Activated naive CD4-positive, alpha-beta T cell treated with anti-CD3 and anti-CD28 coated beads, Interleukin-2, amount 50 U/mL, for 72 hours (primary cell): ENCODE data around the gene ZFP36L2. TPM values are rescaled to one million over a fixed set of nuclear protein-coding genes. Genes with fewer than 3 reads are reported as not detected.
A peak's percentile ranks its signal among the peaks of the same experiment; 100 is the strongest.

Experiments
- ATAC-seq, 2 donors: fragments of 150-1000 bp; cut with Tn5 transposase; 2 replicates each; pipeline ENCODE4 v1.10.0; 2021; ENCODE audit warnings: mild to moderate bottlenecking in 2 of 2, moderate library complexity in 2 of 2
- DNase-seq, 2 donors: peaks; one replicate each; pipeline ENCODE4 v3.0.0; 2021 to 2022; ENCODE audit warnings: low spot score in 2 of 2
- H3K27ac Mint-ChIP-seq, 2 donors: one replicate each; pipeline ENCODE4 v1.8.0; 2022; ENCODE audit warnings: mild to moderate bottlenecking in 2 of 2, mixed read lengths in 2 of 2
- H3K36me3 Mint-ChIP-seq, 2 donors: one replicate each; pipeline ENCODE4 v1.8.0; 2022; ENCODE audit warnings: mixed read lengths in 2 of 2
- H3K9me3 Mint-ChIP-seq, 2 donors: one replicate each; pipeline ENCODE4 v1.8.0; 2022; ENCODE audit warnings: mixed read lengths in 2 of 2
- total RNA-seq, 2 donors: library from RNA; stranded (reverse); gene quantifications; one replicate each; pipeline ENCODE4 v1.2.3, GENCODE V29; 2022

The ZFP36L2 gene, protein sequence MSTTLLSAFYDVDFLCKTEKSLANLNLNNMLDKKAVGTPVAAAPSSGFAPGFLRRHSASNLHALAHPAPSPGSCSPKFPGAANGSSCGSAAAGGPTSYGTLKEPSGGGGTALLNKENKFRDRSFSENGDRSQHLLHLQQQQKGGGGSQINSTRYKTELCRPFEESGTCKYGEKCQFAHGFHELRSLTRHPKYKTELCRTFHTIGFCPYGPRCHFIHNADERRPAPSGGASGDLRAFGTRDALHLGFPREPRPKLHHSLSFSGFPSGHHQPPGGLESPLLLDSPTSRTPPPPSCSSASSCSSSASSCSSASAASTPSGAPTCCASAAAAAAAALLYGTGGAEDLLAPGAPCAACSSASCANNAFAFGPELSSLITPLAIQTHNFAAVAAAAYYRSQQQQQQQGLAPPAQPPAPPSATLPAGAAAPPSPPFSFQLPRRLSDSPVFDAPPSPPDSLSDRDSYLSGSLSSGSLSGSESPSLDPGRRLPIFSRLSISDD
- 10 to 100 TPM; 27.3 to 70.4 TPM for total RNA-seq

DNA sequence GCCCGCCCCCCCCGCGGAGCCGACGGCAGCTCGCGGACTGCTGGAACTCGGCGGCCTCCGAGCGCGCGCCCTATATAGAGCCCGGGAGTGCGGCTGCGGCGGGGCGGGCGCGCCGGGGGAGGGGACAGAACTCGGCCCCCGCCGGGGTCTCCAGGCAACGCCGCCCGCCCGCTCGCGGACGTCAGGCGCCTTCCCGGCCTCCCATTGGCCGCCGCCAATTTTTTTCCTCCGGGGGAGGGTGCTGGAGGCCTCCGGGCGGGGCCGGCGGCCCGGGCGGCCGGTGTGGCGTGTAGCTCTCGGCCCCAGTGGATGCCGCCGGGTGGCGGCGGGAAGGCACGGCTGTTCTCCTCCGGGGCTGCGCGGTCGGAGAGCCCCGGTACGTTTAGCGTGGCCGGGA is at the start of gene ZFP36L2:
ZFP36L2 (minus strand) TSS at position 49 of the 397 bp plus-strand sequence. CDS start 291 bp downstream, outside the sequence.
- ATAC-seq (peak; percentile 69 to 78), DNase-seq (peak; percentile 95 to 97)
- H3K9me3 Mint-ChIP-seq: no peaks in the 10 kb centered on the region
- H3K36me3 Mint-ChIP-seq: peaks cover 26 to 28% of the 10 kb centered on the region in 2 donors
- H3K27ac Mint-ChIP-seq: peak within 1 kb of the TSS; percentile 88 to 93

DNA sequence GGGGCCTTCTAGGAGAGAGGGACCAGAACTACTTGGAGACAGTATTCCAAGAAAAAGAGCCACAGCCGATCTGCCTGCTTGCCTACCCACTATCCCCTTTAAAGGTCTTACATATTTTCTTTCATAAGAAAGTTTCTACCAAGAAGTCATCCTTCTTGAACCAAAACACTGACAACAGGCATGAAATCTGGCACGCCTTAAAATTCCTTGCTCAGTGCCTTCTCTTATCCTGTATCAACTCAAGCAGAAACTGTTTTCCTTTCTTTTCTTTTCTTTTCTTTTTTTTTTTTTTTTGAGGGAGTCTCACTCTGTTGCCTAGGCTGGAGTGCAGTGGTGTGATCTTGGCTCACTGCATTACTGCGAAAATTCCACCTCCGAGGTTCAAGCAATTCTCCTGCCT is 48.3 kb upstream of the ZFP36L2 start:
- no peak for ATAC-seq
- no peaks in the 10 kb centered on the region for H3K9me3 Mint-ChIP-seq
- H3K36me3 Mint-ChIP-seq: no peaks in the 10 kb centered on the region
- DNase-seq: no peak
- no peak overlapping the region for H3K27ac Mint-ChIP-seq

DNA sequence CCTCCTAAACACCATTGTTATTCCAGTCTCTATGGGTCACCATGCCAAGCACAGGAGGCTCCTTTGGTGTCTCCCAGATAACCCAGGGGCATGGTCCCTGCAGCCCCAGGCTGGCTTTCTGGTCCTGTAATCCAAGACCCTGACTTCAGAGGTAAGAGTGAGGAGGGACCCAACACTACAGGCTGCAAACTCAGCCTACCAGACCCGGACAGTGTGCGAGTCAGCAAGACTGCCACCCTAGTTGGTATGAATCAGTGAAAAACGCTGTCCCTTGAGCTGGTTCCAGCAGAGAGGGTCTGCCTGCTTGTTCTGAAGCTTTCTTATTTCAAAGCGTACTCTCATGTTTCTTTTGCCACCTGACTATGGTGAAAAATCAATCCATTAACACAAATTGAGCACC is 47.6 kb upstream of the ZFP36L2 start:
- ATAC-seq: no peak
- H3K27ac Mint-ChIP-seq: peak overlapping the region in 1 of 2 donors; percentile 17
- no peak for DNase-seq
- H3K36me3 Mint-ChIP-seq: no peaks in the 10 kb centered on the region
- H3K9me3 Mint-ChIP-seq: no peaks in the 10 kb centered on the region

DNA sequence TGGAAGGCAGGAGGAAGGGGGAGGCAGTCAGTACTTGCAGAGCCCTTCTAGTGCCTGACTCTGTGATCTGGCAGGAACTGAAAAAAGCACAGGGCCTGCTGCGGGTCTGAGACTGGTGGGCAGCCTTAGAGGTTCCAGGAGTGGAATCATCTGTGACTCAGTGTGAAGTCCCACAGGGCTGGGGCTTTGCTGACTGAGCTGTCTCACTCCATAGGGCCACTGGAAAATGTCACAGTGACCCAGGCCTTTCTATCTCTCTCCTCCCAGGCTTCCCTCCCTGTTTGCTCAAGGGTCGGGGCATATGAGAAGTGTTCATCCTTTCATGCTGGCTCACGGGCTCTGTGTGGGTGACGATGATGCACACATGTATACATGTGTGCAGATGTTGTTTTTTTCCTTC is 47.1 kb upstream of the ZFP36L2 start:
- Mint-ChIP-seq H3K9me3 (no peaks in the 10 kb centered on the region), H3K27ac (peak overlapping the region in 1 of 2 donors; percentile 17), H3K36me3 (no peaks in the 10 kb centered on the region)
- DNase-seq: no peak
- peak; percentile 77 to 92 for ATAC-seq

DNA sequence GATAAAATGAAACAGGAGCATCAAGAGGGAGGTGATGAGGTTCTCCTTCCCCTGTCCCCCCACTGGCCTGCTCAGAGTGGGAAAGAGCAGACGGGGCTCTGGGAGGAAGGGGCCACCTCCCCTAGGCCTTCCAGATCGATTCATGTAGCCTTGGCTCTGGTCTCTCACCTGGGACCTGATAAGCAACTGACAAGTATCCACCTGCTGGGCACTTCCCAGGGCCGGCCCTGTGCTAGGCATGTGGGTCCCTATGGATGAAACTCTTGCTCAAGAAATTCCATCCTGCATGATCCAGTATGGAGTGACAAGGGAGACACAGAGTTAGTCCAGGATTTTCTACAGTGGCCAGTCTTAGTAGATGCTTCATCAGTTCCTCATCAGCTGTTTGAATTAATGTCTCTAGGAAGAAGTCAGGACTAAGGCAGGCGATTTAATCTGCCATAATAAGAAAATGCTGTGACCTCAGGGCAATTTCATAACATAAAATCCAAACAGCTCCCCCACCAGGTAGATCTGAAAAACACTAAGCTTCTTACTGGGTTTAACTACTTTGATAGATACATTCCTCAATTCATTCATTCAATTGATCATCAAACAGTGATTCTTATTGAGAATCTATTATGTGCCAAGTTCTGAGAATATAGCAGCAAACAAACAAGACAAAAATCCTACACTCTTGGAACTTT is 44.7 kb upstream of the ZFP36L2 start:
- no peaks in the 10 kb centered on the region for H3K9me3 Mint-ChIP-seq
- H3K27ac Mint-ChIP-seq: no peak overlapping the region
- no peaks in the 10 kb centered on the region for H3K36me3 Mint-ChIP-seq
- no peak for ATAC-seq
- no peak for DNase-seq

DNA sequence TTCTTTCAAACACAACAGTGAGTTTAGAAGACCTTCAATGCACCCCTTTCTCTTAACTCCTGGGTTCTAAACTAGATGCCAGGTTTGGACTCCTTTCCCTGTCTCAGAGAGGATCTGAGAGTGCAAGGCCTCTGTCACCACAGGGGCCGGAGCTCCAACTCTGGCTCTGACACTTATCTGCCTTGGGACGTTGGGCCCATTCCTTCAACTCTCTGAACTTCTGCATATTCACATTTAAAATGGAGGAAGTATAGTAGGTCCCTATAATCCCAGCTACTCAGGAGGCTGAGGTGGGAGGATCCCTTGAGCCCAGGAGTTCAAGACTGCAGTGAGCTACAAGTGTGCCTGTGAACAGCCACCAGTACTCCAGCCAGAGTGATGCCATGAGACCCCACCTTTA is 44.1 kb upstream of the ZFP36L2 start:
- ATAC-seq (no peak), DNase-seq (no peak)
- Mint-ChIP-seq H3K36me3 (no peaks in the 10 kb centered on the region), H3K9me3 (no peaks in the 10 kb centered on the region), H3K27ac (peak overlapping the region in 1 of 2 donors; percentile 84)

DNA sequence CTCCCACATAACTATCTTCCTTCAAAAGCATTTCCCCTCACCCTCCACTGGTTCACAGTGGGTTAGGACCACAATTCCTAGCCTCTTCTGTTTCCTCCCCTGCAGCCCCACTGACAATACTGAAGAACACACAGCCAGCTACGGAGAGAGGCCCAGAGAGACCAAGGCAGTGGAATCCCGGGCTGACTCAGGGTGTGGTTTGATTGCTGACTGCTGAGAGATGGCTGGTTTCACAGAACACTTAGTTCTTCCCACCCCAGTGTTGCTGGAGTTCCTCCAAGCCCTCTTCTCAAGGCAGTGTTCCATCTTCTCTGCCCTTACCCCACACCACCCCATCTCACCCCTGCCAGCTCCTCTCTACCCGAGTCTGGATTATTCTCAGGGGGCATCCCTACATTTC is 43.3 kb upstream of the ZFP36L2 start:
- no peaks in the 10 kb centered on the region for H3K9me3 Mint-ChIP-seq
- DNase-seq: no peak
- H3K27ac Mint-ChIP-seq: no peak overlapping the region
- peak in 1 of 2 donors; percentile 39 for ATAC-seq
- no peaks in the 10 kb centered on the region for H3K36me3 Mint-ChIP-seq

DNA sequence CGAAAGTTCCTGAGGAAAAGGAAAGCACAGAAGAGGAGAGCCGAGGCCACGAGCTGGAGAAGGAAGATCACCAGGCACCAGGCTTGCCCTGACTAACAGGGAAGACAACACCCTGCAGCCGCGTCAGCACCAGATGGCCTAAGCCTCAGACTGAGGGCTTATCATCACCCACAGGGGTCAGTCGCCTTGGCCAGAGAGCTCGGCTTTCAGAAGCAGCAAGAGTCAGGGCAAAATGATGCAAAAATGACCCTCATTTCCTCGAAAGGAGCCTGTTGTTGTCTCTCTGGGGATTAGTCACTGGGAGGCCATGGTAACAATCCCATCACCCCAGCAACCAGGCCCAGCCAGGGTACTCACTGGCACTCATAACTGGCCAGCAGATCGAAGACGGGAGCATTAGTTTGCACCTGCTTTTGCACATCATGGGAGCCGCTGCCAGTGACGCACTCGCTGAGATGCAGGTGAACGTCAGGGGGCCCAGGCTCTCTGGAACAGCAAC is 42.7 kb upstream of the ZFP36L2 start:
- H3K27ac Mint-ChIP-seq: no peak overlapping the region
- ATAC-seq (no peak), DNase-seq (no peak)
- no peaks in the 10 kb centered on the region for H3K9me3 Mint-ChIP-seq
- no peaks in the 10 kb centered on the region for H3K36me3 Mint-ChIP-seq

DNA sequence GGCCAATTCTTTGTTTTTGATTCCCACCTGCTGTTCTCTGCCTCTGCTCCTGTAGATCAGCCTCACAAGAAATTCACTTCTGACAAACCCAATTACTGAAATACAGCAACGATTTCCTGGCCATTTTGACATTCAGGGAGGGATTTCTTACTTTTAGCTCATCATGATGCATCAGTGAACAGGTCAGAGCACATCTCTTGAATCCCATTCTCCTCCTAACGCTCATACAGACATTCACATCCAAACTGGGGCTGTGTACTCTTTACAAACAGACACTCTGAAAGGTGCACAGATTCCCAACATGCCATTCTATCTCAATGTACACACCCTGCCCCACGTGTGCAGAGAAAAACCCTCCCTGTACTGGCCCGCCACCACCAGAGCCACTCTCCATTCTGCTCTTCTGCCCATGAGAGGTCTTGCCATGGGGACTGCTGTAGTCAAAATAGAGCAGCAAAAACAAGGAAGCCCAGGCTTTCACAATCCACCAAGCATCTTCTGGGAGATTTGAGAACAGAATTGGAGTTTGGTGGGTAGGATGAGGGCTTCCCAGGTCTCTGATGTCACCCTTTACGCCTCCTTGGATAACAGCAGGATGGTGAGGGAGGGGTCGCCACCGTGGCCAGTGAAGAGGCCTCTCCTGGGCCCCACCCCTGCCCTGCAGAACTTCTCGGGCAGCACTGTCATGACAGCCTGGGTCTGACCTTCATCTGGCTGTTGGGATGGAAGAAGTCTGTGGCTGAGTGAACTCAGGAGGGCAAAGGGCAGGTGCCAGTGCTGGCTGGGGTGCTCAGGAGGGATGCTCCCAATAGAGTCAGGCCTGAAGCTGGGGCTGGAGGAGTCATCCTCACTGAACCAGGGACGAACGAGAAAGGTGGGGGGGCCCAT is 41.9 kb upstream of the ZFP36L2 start:
- no peaks in the 10 kb centered on the region for H3K36me3 Mint-ChIP-seq
- no peak for DNase-seq
- H3K27ac Mint-ChIP-seq: peak overlapping the region in 1 of 2 donors; percentile 57
- H3K9me3 Mint-ChIP-seq: no peaks in the 10 kb centered on the region
- ATAC-seq: no peak

DNA sequence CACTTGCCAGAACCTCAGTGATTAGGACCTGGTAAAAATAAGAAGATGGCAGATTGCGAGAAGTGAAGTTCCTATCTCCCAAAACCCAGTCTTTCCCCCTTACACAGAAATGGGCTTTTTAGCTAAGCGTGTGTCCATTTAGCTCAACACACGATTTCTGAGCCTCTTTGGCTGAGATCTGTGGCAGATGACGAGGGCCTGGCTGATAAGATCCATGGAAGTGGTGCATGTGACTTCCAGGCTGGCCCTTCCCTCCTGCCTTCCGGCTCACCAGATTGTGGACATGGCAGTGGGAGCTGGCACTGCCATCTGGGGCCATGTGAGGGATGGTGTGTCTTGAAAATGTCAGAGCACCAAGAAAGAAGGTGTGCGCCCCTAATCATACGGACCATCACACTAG is 41.0 kb upstream of the ZFP36L2 start:
- no peak for DNase-seq
- no peak for ATAC-seq
- H3K36me3 Mint-ChIP-seq: no peaks in the 10 kb centered on the region
- peak overlapping the region in 1 of 2 donors; percentile 53 for H3K27ac Mint-ChIP-seq
- H3K9me3 Mint-ChIP-seq: no peaks in the 10 kb centered on the region

DNA sequence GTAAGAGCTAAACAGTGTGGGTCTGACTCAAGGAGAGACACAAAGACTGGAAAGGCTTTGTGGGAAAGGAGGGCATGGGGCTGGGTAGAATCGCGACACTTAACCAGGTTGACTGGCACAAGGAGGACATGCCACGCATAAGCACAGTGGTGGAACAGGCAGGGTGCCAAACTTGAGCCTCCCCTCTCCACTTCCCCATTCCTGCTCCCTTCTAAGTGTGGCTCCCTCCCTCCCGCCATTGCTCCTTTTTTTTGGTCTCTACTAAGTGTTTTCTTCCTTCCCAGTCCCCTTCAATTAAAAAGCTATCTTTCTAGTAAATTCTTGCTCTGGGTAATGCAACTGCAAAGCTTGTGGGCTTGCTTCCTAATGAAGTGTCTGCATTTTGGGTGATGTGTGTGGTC is 40.3 kb upstream of the ZFP36L2 start:
- ATAC-seq (no peak), DNase-seq (no peak)
- Mint-ChIP-seq H3K36me3 (no peaks in the 10 kb centered on the region), H3K9me3 (no peaks in the 10 kb centered on the region), H3K27ac (peak overlapping the region in 1 of 2 donors; percentile 41)

DNA sequence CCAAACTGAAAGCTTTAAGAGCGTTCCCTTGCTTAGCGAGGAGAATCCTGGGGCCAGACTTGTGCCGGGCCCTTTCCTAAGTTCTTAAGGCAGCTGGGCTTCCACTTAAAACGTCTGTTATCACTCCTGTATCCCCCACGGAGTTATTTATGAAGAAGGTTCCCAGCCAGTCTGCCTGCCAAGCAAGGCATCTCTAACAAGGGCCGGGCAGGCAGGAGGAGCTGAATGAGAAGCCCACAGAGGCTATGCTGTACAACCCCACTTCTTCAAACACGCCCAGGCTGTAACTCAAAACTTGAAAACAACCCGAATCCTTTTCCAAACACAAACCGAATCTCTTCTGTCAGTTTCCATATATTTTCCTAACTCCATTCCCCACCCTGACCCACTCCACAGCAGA is 39.0 kb upstream of the ZFP36L2 start:
- Mint-ChIP-seq H3K27ac (peak overlapping the region in 1 of 2 donors; percentile 44), H3K9me3 (no peaks in the 10 kb centered on the region), H3K36me3 (no peaks in the 10 kb centered on the region)
- no peak for DNase-seq
- ATAC-seq: no peak

DNA sequence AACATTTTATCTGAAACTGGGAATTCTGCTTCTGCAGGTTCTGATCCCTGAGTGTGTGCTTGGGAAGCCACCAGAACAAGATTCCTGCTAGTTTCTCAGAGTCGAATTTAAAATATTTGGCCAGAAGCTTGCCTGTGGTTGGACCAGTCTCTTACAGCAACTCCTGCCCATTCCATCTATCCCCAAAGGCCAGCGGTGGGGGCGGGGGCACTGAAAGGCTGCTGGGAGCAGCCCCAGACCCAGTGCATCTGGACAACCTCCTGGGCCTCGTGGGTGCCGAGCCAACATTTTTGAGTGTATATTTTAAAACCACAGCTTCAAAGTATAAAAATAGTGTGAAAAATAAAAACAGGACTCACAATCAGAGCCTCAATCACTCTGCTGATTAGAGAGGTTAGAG is 38.6 kb upstream of the ZFP36L2 start:
- Mint-ChIP-seq H3K27ac (peak overlapping the region in 1 of 2 donors; percentile 44), H3K36me3 (no peaks in the 10 kb centered on the region), H3K9me3 (no peaks in the 10 kb centered on the region)
- DNase-seq: no peak
- no peak for ATAC-seq

DNA sequence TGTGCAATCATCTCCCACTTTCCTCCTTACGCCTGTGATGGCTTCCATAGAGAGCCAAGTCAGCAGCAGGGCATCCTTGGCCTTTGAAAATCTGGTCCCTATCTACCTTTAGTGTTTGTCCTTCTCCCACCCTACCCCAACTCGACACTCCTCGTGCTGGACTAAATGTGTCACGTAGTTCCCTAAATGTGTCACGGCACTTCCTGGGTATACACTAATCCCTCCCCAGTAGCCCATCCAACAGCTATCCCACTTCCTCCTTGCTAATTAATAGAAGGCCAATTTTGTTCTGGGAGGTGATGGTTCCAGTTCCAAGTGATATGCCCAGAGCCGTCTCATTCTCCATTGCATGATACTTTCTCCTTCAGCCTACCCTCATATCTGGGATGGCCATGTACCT is 36.5 kb upstream of the ZFP36L2 start:
- DNase-seq (no peak), ATAC-seq (no peak)
- Mint-ChIP-seq H3K9me3 (no peaks in the 10 kb centered on the region), H3K27ac (peak overlapping the region in 1 of 2 donors; percentile 48), H3K36me3 (no peaks in the 10 kb centered on the region)

DNA sequence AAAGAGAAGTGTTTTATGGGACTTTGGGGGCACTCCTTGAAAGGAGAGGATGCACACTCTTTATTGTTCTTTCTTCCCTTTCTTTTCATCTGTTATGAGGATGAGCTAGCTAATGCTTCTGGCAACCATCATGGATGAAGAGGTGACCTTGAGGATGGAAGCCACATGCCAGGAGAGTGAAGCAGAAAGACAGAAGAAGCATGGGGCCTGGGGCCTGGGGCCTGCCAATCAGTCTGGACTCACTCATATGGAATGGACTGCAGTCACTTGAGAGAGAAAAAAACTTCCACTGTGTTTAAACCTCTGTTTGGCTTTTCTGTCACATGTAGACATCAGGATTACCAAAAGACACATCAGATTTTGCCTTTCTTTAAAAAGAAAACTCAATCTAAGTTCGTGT is 35.8 kb upstream of the ZFP36L2 start:
- H3K9me3 Mint-ChIP-seq: no peaks in the 10 kb centered on the region

DNA sequence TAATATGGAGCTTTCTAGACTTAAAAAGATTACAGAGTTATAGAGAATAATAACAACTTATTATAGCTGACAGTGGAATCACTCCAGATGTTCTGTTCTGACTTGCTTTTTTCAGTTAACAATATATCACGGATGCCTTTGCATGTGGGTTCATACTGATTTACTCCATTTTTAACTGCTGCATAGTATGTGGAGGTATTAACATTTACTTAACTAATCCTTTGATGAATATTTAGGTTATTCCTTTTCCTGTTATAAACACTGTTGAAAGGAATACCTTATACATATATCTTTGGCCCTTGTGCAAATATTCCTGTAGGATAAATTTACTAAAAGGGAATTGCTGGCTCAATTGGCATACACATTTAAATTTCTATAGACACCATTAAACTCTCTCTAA is 33.1 kb upstream of the ZFP36L2 start:
- ATAC-seq: no peak
- Mint-ChIP-seq H3K36me3 (no peaks in the 10 kb centered on the region), H3K27ac (no peak overlapping the region), H3K9me3 (no peaks in the 10 kb centered on the region)
- DNase-seq: no peak

More for the DNA sequence above, 35.8 kb upstream of the ZFP36L2 start:
- DNase-seq (no peak), ATAC-seq (no peak)
- Mint-ChIP-seq H3K36me3 (no peaks in the 10 kb centered on the region), H3K27ac (no peak overlapping the region)
